Esophagus squamous epithelium (tissue), 4 donors: ENCODE results near the gene GRIP2.

Experiments used
- POLR2A ChIP-seq, 4 donors: fragments of 450-650 bp; IDR thresholded peaks; one replicate each; pipeline ENCODE4 v1.6.1; 2017; ENCODE audit warnings: antibody characterized with exemption in 4 of 4, mild to moderate bottlenecking in 4 of 4, moderate library complexity in 3 of 4
- TF ChIP-seq, protein P1 (sequence below), 6 experiments: fragments of 450-650 bp in 4 of 6; fragments of 200-600 bp in 2 of 6; sonication (generic) in 2 of 6; IDR thresholded peaks; one replicate each; pipeline ENCODE4 v1.5.1; 2016 to 2019; ENCODE audit warnings: antibody characterized with exemption in 6 of 6, mild to moderate bottlenecking in 4 of 6, moderate library complexity in 4 of 6

DNA sequence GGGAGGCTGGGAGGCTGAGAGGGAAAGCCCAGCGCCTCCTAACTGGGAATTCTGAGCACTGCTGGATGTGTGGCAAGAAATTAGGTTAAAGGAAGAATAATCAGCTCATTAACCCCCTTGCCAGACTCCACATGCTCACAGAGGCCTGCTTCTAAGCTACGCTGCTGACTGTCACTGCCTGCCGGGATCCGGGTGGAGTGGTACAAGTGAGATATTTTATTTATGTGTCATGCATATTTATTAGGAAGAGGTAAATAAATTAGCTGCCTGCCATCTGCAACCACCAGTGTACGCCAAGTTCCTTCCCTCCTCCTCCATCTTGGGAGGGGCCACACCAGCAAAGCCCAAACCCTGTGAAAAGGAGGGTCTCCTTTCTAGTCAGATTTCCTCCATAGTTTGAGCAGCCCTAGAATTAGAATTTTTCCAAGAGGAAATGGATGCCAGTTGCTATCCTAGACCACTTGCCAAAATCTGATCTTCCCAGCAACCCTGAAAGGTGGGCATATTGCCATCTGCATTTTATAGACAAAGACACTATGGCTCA is 43.5 kb upstream of the GRIP2 start:
- TF ChIP-seq, protein P1, sequence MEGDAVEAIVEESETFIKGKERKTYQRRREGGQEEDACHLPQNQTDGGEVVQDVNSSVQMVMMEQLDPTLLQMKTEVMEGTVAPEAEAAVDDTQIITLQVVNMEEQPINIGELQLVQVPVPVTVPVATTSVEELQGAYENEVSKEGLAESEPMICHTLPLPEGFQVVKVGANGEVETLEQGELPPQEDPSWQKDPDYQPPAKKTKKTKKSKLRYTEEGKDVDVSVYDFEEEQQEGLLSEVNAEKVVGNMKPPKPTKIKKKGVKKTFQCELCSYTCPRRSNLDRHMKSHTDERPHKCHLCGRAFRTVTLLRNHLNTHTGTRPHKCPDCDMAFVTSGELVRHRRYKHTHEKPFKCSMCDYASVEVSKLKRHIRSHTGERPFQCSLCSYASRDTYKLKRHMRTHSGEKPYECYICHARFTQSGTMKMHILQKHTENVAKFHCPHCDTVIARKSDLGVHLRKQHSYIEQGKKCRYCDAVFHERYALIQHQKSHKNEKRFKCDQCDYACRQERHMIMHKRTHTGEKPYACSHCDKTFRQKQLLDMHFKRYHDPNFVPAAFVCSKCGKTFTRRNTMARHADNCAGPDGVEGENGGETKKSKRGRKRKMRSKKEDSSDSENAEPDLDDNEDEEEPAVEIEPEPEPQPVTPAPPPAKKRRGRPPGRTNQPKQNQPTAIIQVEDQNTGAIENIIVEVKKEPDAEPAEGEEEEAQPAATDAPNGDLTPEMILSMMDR (IDR thresholded peaks at IDR 0.05) = no peak
- TF ChIP-seq POLR2A (IDR thresholded peaks at IDR 0.05) = no peak
